UCSD-AML1 (cell line): ENCODE measurements around the gene NTSR1.

Experiments
- DNase-seq: peaks from one replicate; lab custom pipeline; 2025; ENCODE audit not compliant: unreplicated experiment; lab: John Stamatoyannopoulos, UW

NTSR1 gene

GRCh38 chr20:62693524-62693922 lies 15.1 kb upstream of the NTSR1 start:
- DNase-seq, result no peak

- DNase-seq, result no peak
Observed at GRCh38 chr20:62694106-62694505, 14.5 kb upstream of the NTSR1 start.

GRCh38 chr20:62694868-62695267 lies 13.8 kb upstream of the NTSR1 start:
- no peak for DNase-seq

GRCh38 chr20:62695448-62696414 lies 12.9 kb upstream of the NTSR1 start:
- no peak for DNase-seq

- no peak for DNase-seq
Observed at GRCh38 chr20:62696434-62696957, 12.1 kb upstream of the NTSR1 start.

- no peak for DNase-seq
Observed at GRCh38 chr20:62696989-62697388, 11.6 kb upstream of the NTSR1 start.

GRCh38 chr20:62697468-62697912 lies 11.1 kb upstream of the NTSR1 start:
- DNase-seq, result no peak

- no peak for DNase-seq
Observed at GRCh38 chr20:62698231-62698630, 10.4 kb upstream of the NTSR1 start.

GRCh38 chr20:62699296-62699695 lies 9.3 kb upstream of the NTSR1 start:
- DNase-seq, result no peak

GRCh38 chr20:62699741-62700140 lies 8.9 kb upstream of the NTSR1 start:
- DNase-seq, result no peak

- DNase-seq, result no peak
Observed at GRCh38 chr20:62700261-62700930, 8.2 kb upstream of the NTSR1 start.

- no peak for DNase-seq
Observed at GRCh38 chr20:62701161-62702012, 7.2 kb upstream of the NTSR1 start.

- no peak for DNase-seq
Observed at GRCh38 chr20:62702013-62702300, 6.7 kb upstream of the NTSR1 start.

GRCh38 chr20:62702895-62703852 lies 5.5 kb upstream of the NTSR1 start:
- DNase-seq, result peak; percentile 50

- DNase-seq, result no peak
Observed at GRCh38 chr20:62703853-62704228, 4.8 kb upstream of the NTSR1 start.

GRCh38 chr20:62704341-62704948 lies 4.2 kb upstream of the NTSR1 start:
- peak; percentile 27 for DNase-seq

- no peak for DNase-seq
Observed at GRCh38 chr20:62705627-62706026, 3.0 kb upstream of the NTSR1 start.

GRCh38 chr20:62706344-62706743 lies 2.3 kb upstream of the NTSR1 start:
- DNase-seq, result no peak

GRCh38 chr20:62706857-62707256 lies 1.8 kb upstream of the NTSR1 start:
- no peak for DNase-seq
